Type B pancreatic cell (in vitro differentiated cells): ENCODE results near the gene CYP26B1. TPM values are rescaled to one million over a fixed set of nuclear protein-coding genes. Genes with fewer than 3 reads are reported as not detected.

Experiments
- DNase-seq: peaks from one replicate; pipeline ENCODE4 v3.0.0; 2021; ENCODE audit warnings: mixed read lengths; ENCODE audit not compliant: unreplicated experiment; ENCODE audit errors: extremely low spot score
- H3K27ac Mint-ChIP-seq: 2 replicates; pipeline ENCODE4 v1.8.0; 2021; ENCODE audit warnings: mild to moderate bottlenecking, mixed read lengths
- H3K27me3 Mint-ChIP-seq: 2 replicates; pipeline ENCODE4 v1.8.0; 2021; ENCODE audit warnings: mixed read lengths
- H3K36me3 Mint-ChIP-seq: 2 replicates; pipeline ENCODE4 v1.8.0; 2021; ENCODE audit warnings: mixed read lengths
- H3K4me1 Mint-ChIP-seq: one replicate; pipeline ENCODE4 v1.8.0; 2021; ENCODE audit warnings: mixed read lengths; ENCODE audit not compliant: unreplicated experiment
- H3K4me3 Mint-ChIP-seq: 2 replicates; pipeline ENCODE4 v1.8.0; 2021; ENCODE audit warnings: mild to moderate bottlenecking, mixed read lengths
- H3K9me3 Mint-ChIP-seq: 2 replicates; pipeline ENCODE4 v1.8.0; 2021; ENCODE audit warnings: mixed read lengths
- CTCF ChIP-seq: fragments of 200-600 bp; sonication (generic); conservative IDR thresholded peaks from 2 replicates; pipeline ENCODE4 v1.5.0; 2021; ENCODE audit warnings: antibody characterized with exemption, mild to moderate bottlenecking
- total RNA-seq: library from RNA; stranded (reverse); gene quantifications from 2 replicates; pipeline ENCODE4 v1.2.1, GENCODE V29; 2021; ENCODE audit warnings: low replicate concordance

Gene CYP26B1
- total RNA-seq, 1 donor from 2014 or later = 23.6 TPM

GRCh38 chr2:72143441-72144273 lies 4.0 kb downstream of the CYP26B1 start:
- peaks cover 54% of the 10 kb centered on the region for H3K27me3 Mint-ChIP-seq
- peaks cover 16% of the 10 kb centered on the region for H3K4me1 Mint-ChIP-seq
- no peak for TF ChIP-seq CTCF
- DNase-seq = no peak
- H3K9me3 Mint-ChIP-seq = no peaks in the 10 kb centered on the region
- peak overlapping the region; percentile 81 for H3K4me3 Mint-ChIP-seq
- H3K36me3 Mint-ChIP-seq = no peaks in the 10 kb centered on the region
- H3K27ac Mint-ChIP-seq = no peak overlapping the region

GRCh38 chr2:72142570-72143440 lies 4.9 kb downstream of the CYP26B1 start:
- H3K4me3 Mint-ChIP-seq = peak overlapping the region; percentile 76
- peaks cover 47% of the 10 kb centered on the region for H3K27me3 Mint-ChIP-seq
- DNase-seq = peak; percentile 72
- no peaks in the 10 kb centered on the region for H3K36me3 Mint-ChIP-seq
- no peak overlapping the region for H3K27ac Mint-ChIP-seq
- no peaks in the 10 kb centered on the region for H3K9me3 Mint-ChIP-seq
- H3K4me1 Mint-ChIP-seq = peaks cover 11% of the 10 kb centered on the region
- TF ChIP-seq CTCF = no peak

GRCh38 chr2:72141881-72142451 lies 5.7 kb downstream of the CYP26B1 start:
- TF ChIP-seq CTCF = no peak
- no peak overlapping the region for H3K27ac Mint-ChIP-seq
- H3K4me1 Mint-ChIP-seq = peaks cover 13% of the 10 kb centered on the region
- peak overlapping the region; percentile 50 for H3K4me3 Mint-ChIP-seq
- DNase-seq = peak; percentile 60
- no peaks in the 10 kb centered on the region for H3K36me3 Mint-ChIP-seq
- H3K9me3 Mint-ChIP-seq = no peaks in the 10 kb centered on the region
- peaks cover 42% of the 10 kb centered on the region for H3K27me3 Mint-ChIP-seq

GRCh38 chr2:72141032-72141645 lies 6.5 kb downstream of the CYP26B1 start:
- Mint-ChIP-seq H3K4me3 (no peak overlapping the region), H3K27me3 (peaks cover 34% of the 10 kb centered on the region)

More at GRCh38 chr2:72141032-72141645, 6.5 kb downstream of the CYP26B1 start:
- Mint-ChIP-seq H3K4me1 (peaks cover 8% of the 10 kb centered on the region), H3K9me3 (no peaks in the 10 kb centered on the region), H3K36me3 (no peaks in the 10 kb centered on the region), H3K27ac (no peak overlapping the region)
- TF ChIP-seq CTCF = no peak
- peak; percentile 64 for DNase-seq
